CD14-positive monocyte (primary cell): ENCODE results near the gene OR1J4. TPM values are rescaled to one million over a fixed set of nuclear protein-coding genes. Genes with fewer than 3 reads are reported as not detected.
"Not testable (repeated sequence)": the region's sequence is repeated elsewhere in the genome, so short reads cannot be mapped to it uniquely, and the experiment has no call there.

Experiments
- DNase-seq, 3 donors: peaks; one replicate each; pipeline ENCODE4 v3.0.0-alpha.2; 2011 to 2022
- H2AFZ ChIP-seq: 2 replicates; pipeline ENCODE4 v1.6.0; 2012; ENCODE audit warnings: mild to moderate bottlenecking, low read depth, low read length, inconsistent platforms; ENCODE audit not compliant: insufficient read depth, poor library complexity, severe bottlenecking
- H3K27ac ChIP-seq, 2 donors: 1 replicate in 1 of 2; 2 replicates in 1 of 2; pipeline ENCODE4 v1.5.1; 2012 to 2013; ENCODE audit warnings: low read length in 2 of 2, control low read depth in 1 of 2, inconsistent platforms in 1 of 2, low read depth in 1 of 2, mild to moderate bottlenecking in 1 of 2
- H3K27me3 ChIP-seq, 2 donors: one replicate each; pipeline versions ENCODE4 v1.6.0 to v1.6.1; 2011 to 2013; ENCODE audit warnings: low read length in 2 of 2; ENCODE audit not compliant: control insufficient read depth in 2 of 2, insufficient read depth in 2 of 2
- H3K36me3 ChIP-seq, 2 donors: replicated peaks in 1 of 2; 1 replicate in 1 of 2; 2 replicates in 1 of 2; pipeline versions ENCODE4 v1.5.1 to v1.6.1; 2012 to 2013; ENCODE audit warnings: low read length in 2 of 2, control low read depth in 1 of 2, inconsistent platforms in 1 of 2, mild to moderate bottlenecking in 1 of 2; ENCODE audit not compliant: insufficient read depth in 2 of 2, control insufficient read depth in 1 of 2
- H3K4me1 ChIP-seq, 2 donors: 1 replicate in 1 of 2; 2 replicates in 1 of 2; pipeline versions ENCODE4 v1.5.1 to v1.6.1; 2012 to 2013; ENCODE audit warnings: low read length in 2 of 2, control low read depth in 1 of 2, inconsistent platforms in 1 of 2, mild to moderate bottlenecking in 1 of 2, moderate library complexity in 1 of 2; ENCODE audit not compliant: insufficient read depth in 2 of 2, control insufficient read depth in 1 of 2
- H3K4me2 ChIP-seq: replicated peaks from 2 replicates; pipeline ENCODE3; 2012; ENCODE audit warnings: low read length, moderate library complexity, mild to moderate bottlenecking; ENCODE audit not compliant: poor library complexity, severe bottlenecking; ENCODE audit errors: extremely low read depth
- H3K4me3 ChIP-seq, 3 experiments: fragments of 200-600 bp in 1 of 3; sonication (generic) in 1 of 3; replicated peaks in 1 of 3; 1 replicate in 2 of 3; 2 replicates in 1 of 3; pipeline ENCODE4 v1.5.1; 2011 to 2013; ENCODE audit warnings: low read length in 3 of 3, mild to moderate bottlenecking in 3 of 3, control low read depth in 2 of 3, low read depth in 2 of 3, inconsistent platforms in 1 of 3, moderate library complexity in 1 of 3
- H3K79me2 ChIP-seq: 2 replicates; pipeline ENCODE4 v1.6.0; 2012; ENCODE audit warnings: mild to moderate bottlenecking, control low read depth, inconsistent platforms, low read length, moderate library complexity; ENCODE audit not compliant: insufficient read depth
- H3K9ac ChIP-seq: 2 replicates; pipeline ENCODE4 v1.6.0; 2017; ENCODE audit warnings: low read length, mild to moderate bottlenecking; ENCODE audit not compliant: insufficient read depth, poor library complexity, severe bottlenecking
- H3K9me3 ChIP-seq, 2 donors: replicated peaks in 1 of 2; 1 replicate in 1 of 2; 2 replicates in 1 of 2; pipeline versions ENCODE4 v1.5.1 to v1.6.1; 2012 to 2013; ENCODE audit warnings: low read length in 2 of 2, control low read depth in 1 of 2; ENCODE audit not compliant: control insufficient read depth in 1 of 2, insufficient read depth in 1 of 2
- H4K20me1 ChIP-seq: 2 replicates; pipeline ENCODE4 v1.6.0; 2012; ENCODE audit warnings: mild to moderate bottlenecking, low read length, control low read depth, moderate library complexity; ENCODE audit not compliant: insufficient read depth
- H3K27ac Mint-ChIP-seq, 7 donors: one replicate each; pipeline ENCODE4 v1.8.0; 2020; ENCODE audit warnings: mild to moderate bottlenecking in 7 of 7, mixed read lengths in 7 of 7, moderate library complexity in 6 of 7, inconsistent platforms in 2 of 7
- H3K27me3 Mint-ChIP-seq, 3 donors: one replicate each; pipeline ENCODE4 v1.8.0; 2021 to 2022; ENCODE audit warnings: low read depth in 3 of 3, mild to moderate bottlenecking in 3 of 3, mixed read lengths in 3 of 3, moderate library complexity in 3 of 3, inconsistent platforms in 1 of 3
- H3K36me3 Mint-ChIP-seq, 2 donors: one replicate each; pipeline ENCODE4 v1.8.0; 2020; ENCODE audit warnings: mixed read lengths in 2 of 2, inconsistent platforms in 1 of 2, mild to moderate bottlenecking in 1 of 2
- H3K4me1 Mint-ChIP-seq: one replicate; pipeline ENCODE4 v1.8.0; 2020; ENCODE audit warnings: mild to moderate bottlenecking, mixed read lengths
- H3K4me3 Mint-ChIP-seq, 2 donors: one replicate each; pipeline ENCODE4 v1.8.0; 2020; ENCODE audit warnings: mild to moderate bottlenecking in 2 of 2, mixed read lengths in 2 of 2, moderate library complexity in 1 of 2
- H3K9me3 Mint-ChIP-seq, 7 donors: one replicate each; pipeline ENCODE4 v1.8.0; 2020 to 2022; ENCODE audit warnings: mixed read lengths in 7 of 7, mild to moderate bottlenecking in 6 of 7, moderate library complexity in 6 of 7, inconsistent platforms in 2 of 7
- CTCF ChIP-seq: fragments of 200-600 bp; IDR thresholded peaks from one replicate; pipeline ENCODE4 v1.8.0; 2022; ENCODE audit warnings: antibody characterized with exemption, mild to moderate bottlenecking
- whole genome bisulfite sequencing: methylation state at CpG from one replicate; pipeline ENCODE4 v1.1.5; 2013; ENCODE audit warnings: missing lambda C conversion rate; ENCODE audit not compliant: insufficient coverage; 5-methylcytosine and 5-hydroxymethylcytosine counted together
- intact Hi-C, 2 donors: fragments of 100-400 bp; cut with micrococcal nuclease; formaldehyde crosslinking; loops; one replicate each; pipeline versions ENCODE4 v1.15.0 to v1.15.1; 2023
- polyA plus RNA-seq, 3 donors: library from polyadenylated mRNA; depleted of rRNA in 1 of 3; unstranded in 2 of 3; stranded (reverse) in 1 of 3; fragments of 300-500 nt in 2 of 3; fragments of >200 nt in 1 of 3; fragmentation: Illumina TruSeq in 2 of 3; gene quantifications; 1 replicate in 2 of 3; 2 replicates in 1 of 3; pipeline ENCODE4 v1.2.3, GENCODE V29; 2012 to 2021

The OR1J4 gene
- polyA plus RNA-seq, 3 donors = not detected

- no peak overlapping the region for H3K4me2 ChIP-seq
- no peaks in the 10 kb centered on the region for H3K9me3 ChIP-seq
- H4K20me1 ChIP-seq = no peaks in the 10 kb centered on the region
- no peaks in the 10 kb centered on the region for H3K27me3 ChIP-seq
- peaks cover 0 to 14% (median 7%) of the 10 kb centered on the region in 7 donors for H3K9me3 Mint-ChIP-seq
- no peaks in the 10 kb centered on the region for H3K36me3 Mint-ChIP-seq
- intact Hi-C loops = no loop called here
- no peak overlapping the region for H3K9ac ChIP-seq
- H3K4me3 ChIP-seq = no peak overlapping the region
- H3K27me3 Mint-ChIP-seq = peaks cover 0 to 3% (median 1%) of the 10 kb centered on the region in 3 donors
- no peaks in the 10 kb centered on the region for H3K36me3 ChIP-seq
- no peak overlapping the region for H3K27ac Mint-ChIP-seq
- no peak overlapping the region for H3K27ac ChIP-seq
- H3K79me2 ChIP-seq = no peaks in the 10 kb centered on the region
- no peak overlapping the region for H2AFZ ChIP-seq
- no peak for TF ChIP-seq CTCF
- no peak overlapping the region for H3K4me3 Mint-ChIP-seq
- no peaks in the 10 kb centered on the region for H3K4me1 ChIP-seq
- DNase-seq = no peak
- WGBS = 100% methylated on average over 1 of the region's 1 CpG
- H3K4me1 Mint-ChIP-seq = no peaks in the 10 kb centered on the region
Observed at GRCh38 chr9:122536134-122536533, 17.2 kb downstream of the OR1J4 start.

GRCh38 chr9:122537066-122537465 is 18.1 kb downstream of the OR1J4 start:
- H3K36me3 Mint-ChIP-seq, H3K4me1 ChIP-seq, H3K4me3 ChIP-seq, H4K20me1 ChIP-seq, H3K36me3 ChIP-seq, H3K27me3 Mint-ChIP-seq, H3K9me3 ChIP-seq, H2AFZ ChIP-seq, H3K27me3 ChIP-seq, H3K4me1 Mint-ChIP-seq, H3K4me2 ChIP-seq, H3K27ac ChIP-seq, H3K9ac ChIP-seq, DNase-seq, intact Hi-C loops, H3K27ac Mint-ChIP-seq, H3K4me3 Mint-ChIP-seq, H3K79me2 ChIP-seq: not testable (repeated sequence)
- 100% methylated on average over 1 of the region's 7 CpGs for whole genome bisulfite sequencing
- H3K9me3 Mint-ChIP-seq = peaks cover 0 to 16% (median 7%) of the 10 kb centered on the region in 7 donors
